Endothelial cell of umbilical vein (primary cell): ENCODE measurements around the gene FAM163A. TPM values are rescaled to one million over a fixed set of nuclear protein-coding genes. Genes with fewer than 3 reads are reported as not detected.
"Not testable (repeated sequence)": the region's sequence is repeated elsewhere in the genome, so short reads cannot be mapped to it uniquely, and the experiment has no call there.

Experiments used
- BruUV-seq: library from RNA; stranded (reverse); fragments of 400-500 nt; replicated peaks from 2 replicates; lab custom pipeline; 2021; lab: Mats Ljungman, UMichigan
- CTCF ChIA-PET: fragments of 300-600, 350-600 bp; sonication (Branson Sonifier 250); formaldehyde crosslinking; loops from one replicate; lab custom pipeline; 2021; ENCODE audit warnings: antibody characterized with exemption, inconsistent platforms; lab: Charles Lee
- POLR2A ChIA-PET: fragments of 300-600, 350-600 bp; sonication (Branson Sonifier 250); formaldehyde crosslinking; loops from one replicate; lab custom pipeline; 2021; ENCODE audit warnings: antibody characterized with exemption, inconsistent platforms; lab: Charles Lee
- DNase-seq: peaks from one replicate; pipeline ENCODE4 v3.0.0-alpha.2; 2011; ENCODE audit warnings: low read depth, low spot score
- FAIRE-seq: peaks from 2 replicates; lab custom pipeline; 2011; peaks lifted over from hg19 to GRCh38; lab: Jason Lieb, UNC
- H2AFZ ChIP-seq: 2 replicates; pipeline ENCODE4 v1.6.0; 2012; ENCODE audit warnings: low read depth, low read length, control low read depth, inconsistent platforms
- H3K27ac ChIP-seq: 2 replicates; pipeline ENCODE4 v1.5.1; 2011; ENCODE audit warnings: low read depth, mild to moderate bottlenecking, control low read depth, low read length, moderate library complexity; ENCODE audit not compliant: insufficient read depth
- H3K27me3 ChIP-seq, 2 experiments: 2 replicates each; pipeline versions ENCODE4 v1.6.0 to v1.6.1; 2011; ENCODE audit warnings: low read length in 2 of 2, mixed read lengths in 1 of 2; ENCODE audit not compliant: control insufficient read depth in 2 of 2, insufficient read depth in 2 of 2
- H3K36me3 ChIP-seq, 2 experiments: 2 replicates in 1 of 2; 3 replicates in 1 of 2; pipeline ENCODE4 v1.5.1; 2011; ENCODE audit warnings: low read length in 2 of 2, mild to moderate bottlenecking in 1 of 2, moderate library complexity in 1 of 2; ENCODE audit not compliant: control insufficient read depth in 2 of 2, insufficient read depth in 2 of 2; ENCODE audit errors: extremely low read depth in 1 of 2
- H3K4me1 ChIP-seq: 3 replicates; pipeline ENCODE4 v1.5.1; 2011; ENCODE audit warnings: mild to moderate bottlenecking, low read length; ENCODE audit not compliant: control insufficient read depth, insufficient read depth; ENCODE audit errors: extremely low read depth
- H3K4me2 ChIP-seq: 2 replicates; pipeline ENCODE4 v1.6.1; 2011; ENCODE audit warnings: low read length, control low read depth, mixed read lengths; ENCODE audit not compliant: insufficient read depth
- H3K4me3 ChIP-seq, 3 experiments: fragments of 200-600 bp in 1 of 3; sonication (generic), shearing (Covaris generic) in 1 of 3; replicated peaks in 1 of 3; 2 replicates each; pipeline ENCODE4 v1.5.1; 2011 to 2016; ENCODE audit warnings: control low read depth in 3 of 3, low read length in 3 of 3, mild to moderate bottlenecking in 2 of 3, inconsistent platforms in 1 of 3, low read depth in 1 of 3, moderate library complexity in 1 of 3; ENCODE audit not compliant: insufficient read depth in 1 of 3
- H3K79me2 ChIP-seq: 2 replicates; pipeline ENCODE4 v1.6.0; 2012; ENCODE audit warnings: low read length, inconsistent platforms; ENCODE audit not compliant: control insufficient read depth, insufficient read depth
- H3K9ac ChIP-seq: replicated peaks from 2 replicates; pipeline ENCODE3; 2011; ENCODE audit warnings: low read length, control low read depth; ENCODE audit not compliant: insufficient read depth; ENCODE audit errors: extremely low read depth
- H3K9me1 ChIP-seq: replicated peaks from 3 replicates; pipeline ENCODE4 v1.6.0; 2011; ENCODE audit warnings: mild to moderate bottlenecking, low read length; ENCODE audit not compliant: control insufficient read depth, insufficient read depth; ENCODE audit errors: extremely low read depth
- H3K9me3 ChIP-seq: replicated peaks from 2 replicates; pipeline ENCODE4 v1.5.1; 2012; ENCODE audit warnings: low read length, inconsistent platforms; ENCODE audit not compliant: control insufficient read depth, insufficient read depth
- H4K20me1 ChIP-seq: replicated peaks from 2 replicates; pipeline ENCODE3; 2011; ENCODE audit warnings: mild to moderate bottlenecking, low read length; ENCODE audit not compliant: control insufficient read depth, insufficient read depth; ENCODE audit errors: extremely low read depth
- CTCF ChIP-seq, 2 donors: IDR thresholded peaks; 1 replicate in 1 of 2; 2 replicates in 1 of 2; pipeline ENCODE4 v1.5.1; 2011; ENCODE audit warnings: low read length in 2 of 2, mild to moderate bottlenecking in 2 of 2, moderate library complexity in 2 of 2, control low read depth in 1 of 2, inconsistent platforms in 1 of 2, low read depth in 1 of 2; ENCODE audit not compliant: insufficient read depth in 1 of 2; ENCODE audit errors: extremely low read depth in 1 of 2
- EZH2 ChIP-seq: IDR thresholded peaks from 2 replicates; pipeline ENCODE4 v1.6.1; 2012; ENCODE audit warnings: borderline replicate concordance, low read depth, mild to moderate bottlenecking, moderate library complexity, low read length, inconsistent platforms; ENCODE audit not compliant: severe bottlenecking
- FOS ChIP-seq: IDR thresholded peaks from 2 replicates; pipeline ENCODE4 v1.6.1; 2011; ENCODE audit warnings: mild to moderate bottlenecking, low read length, moderate library complexity, borderline replicate concordance; ENCODE audit not compliant: insufficient read depth
- GATA2 ChIP-seq: IDR thresholded peaks from 2 replicates; pipeline ENCODE4 v1.7.0; 2011; ENCODE audit warnings: low read depth, mild to moderate bottlenecking, moderate library complexity, mixed read lengths, low read length; ENCODE audit not compliant: insufficient read length, insufficient read depth
- JUN ChIP-seq: IDR thresholded peaks from 2 replicates; pipeline ENCODE4 v1.6.1; 2011; ENCODE audit warnings: borderline replicate concordance, low read depth; ENCODE audit not compliant: insufficient read length, insufficient read depth
- MAX ChIP-seq: IDR thresholded peaks from 2 replicates; pipeline ENCODE4 v1.6.1; 2011; ENCODE audit not compliant: insufficient read depth, insufficient read length
- MYC ChIP-seq: IDR thresholded peaks from one replicate; pipeline ENCODE4 v1.6.1; 2011; ENCODE audit warnings: mild to moderate bottlenecking, low read depth, low read length
- POLR2A ChIP-seq: IDR thresholded peaks from 2 replicates; pipeline ENCODE4 v1.6.1; 2012; ENCODE audit warnings: low read depth, mild to moderate bottlenecking, control low read depth, low read length
- POLR2AphosphoS5 ChIP-seq: IDR thresholded peaks from 2 replicates; pipeline ENCODE4 v1.6.1; 2012; ENCODE audit warnings: low read depth, mild to moderate bottlenecking, control low read depth, low read length, moderate library complexity; ENCODE audit not compliant: insufficient read depth
- dilution Hi-C: fragments of 300-500 bp; cut with MboI; formaldehyde crosslinking; loops from one replicate; pipeline ENCODE4 v1.15.0; 2019; ENCODE audit warnings: low sequenced_read_pairs; ENCODE audit not compliant: extremely low pct_ligation_motif_present
- intact Hi-C: fragments of 100-400 bp; cut with micrococcal nuclease; formaldehyde crosslinking; loops from one replicate; pipeline ENCODE4 v1.10.0; 2022
- polyA plus RNA-seq, 4 experiments: library from polyadenylated mRNA; depleted of rRNA in 3 of 4; stranded (reverse) in 3 of 4; unstranded in 1 of 4; fragments of >200 nt; gene quantifications; 2 replicates each; pipeline versions ENCODE4 v1.2.1 to v1.2.3, GENCODE V29; 2011 to 2012; ENCODE audit warnings: missing spikeins in 1 of 4
- total RNA-seq: library from RNA; stranded (reverse); gene quantifications from 2 replicates; pipeline ENCODE4 v1.2.3, GENCODE V29; 2021

Gene FAM163A
- total and polyA plus RNA-seq, 2 donors (not counting 3 experiments of a cell fraction or from before 2014, with no cell fraction given): not detected

- dilution Hi-C loops: no loop called here
Measured at GRCh38 chr1:179803918-179804317, 60.8 kb downstream of the FAM163A start.

GRCh38 chr1:179804417-179804816, 61.3 kb downstream of the FAM163A start:
- BruUV-seq, H3K27ac ChIP-seq, FAIRE-seq, DNase-seq, H2AFZ ChIP-seq, H3K9me3 ChIP-seq, H3K4me2 ChIP-seq, H3K9me1 ChIP-seq, POLR2A ChIA-PET, H4K20me1 ChIP-seq, H3K79me2 ChIP-seq, H3K4me1 ChIP-seq, H3K9ac ChIP-seq, H3K27me3 ChIP-seq, H3K4me3 ChIP-seq, H3K36me3 ChIP-seq, intact Hi-C loops, dilution Hi-C loops: not testable (repeated sequence)
- CTCF ChIA-PET: interaction anchor here (3.3 to 20.1 kb wide), 2 partner anchors 10 to 96 kb away, joined by 18 to 1591 read pairs; no protein-coding TSS in a partner anchor

More at GRCh38 chr1:179803918-179804317, 60.8 kb downstream of the FAM163A start:
- Histone ChIP-seq H4K20me1 (no peaks in the 10 kb centered on the region), H3K36me3 (no peaks in the 10 kb centered on the region), H3K79me2 (no peaks in the 10 kb centered on the region), H3K9ac (no peak overlapping the region), H3K4me3 (no peak overlapping the region), H3K4me2 (no peak overlapping the region), H3K9me1 (no peaks in the 10 kb centered on the region), H2AFZ (no peak overlapping the region), H3K4me1 (no peaks in the 10 kb centered on the region), H3K27me3 (peaks cover 6 to 9% of the 10 kb centered on the region in 2 experiments), H3K27ac (no peak overlapping the region), H3K9me3 (no peaks in the 10 kb centered on the region)
- FAIRE-seq (no peak), DNase-seq (no peak)
- ChIA-PET POLR2A (no interaction called here), CTCF (interaction anchor here (20.1 kb wide), 1 partner anchor 95 kb away, joined by 1591 read pairs; no protein-coding TSS in a partner anchor)
- no TSS peak for BruUV-seq
- TF ChIP-seq CTCF (IDR thresholded peaks at IDR 0.05; ENCODE audit: extremely low read depth in 1 of 2, insufficient read depth in 1 of 2, low read depth in 1 of 2, low read length in 2 of 2) (no peak), POLR2A (no peak), FOS (no peak), JUN (no peak), MYC (no peak), EZH2 (no peak), POLR2AphosphoS5 (no peak), MAX (no peak), GATA2 (no peak)
- intact Hi-C loops: no loop called here
